Uterus (tissue), 2 donors: ENCODE measurements around the gene CCDC68.

ENCODE experiments used
- CTCF ChIP-seq, 4 experiments: fragments of 200-600 bp in 2 of 4; fragments of 450-650 bp in 2 of 4; sonication (generic) in 2 of 4; IDR thresholded peaks; one replicate each; pipeline ENCODE4 v1.5.1; 2016 to 2019; ENCODE audit warnings: antibody characterized with exemption in 4 of 4, mild to moderate bottlenecking in 2 of 4, moderate library complexity in 1 of 4
- POLR2A ChIP-seq, 2 donors: fragments of 450-650 bp; IDR thresholded peaks; one replicate each; pipeline ENCODE4 v1.6.1; 2016; ENCODE audit warnings: antibody characterized with exemption in 2 of 2, mild to moderate bottlenecking in 1 of 2, moderate library complexity in 1 of 2

- TF ChIP-seq CTCF (IDR thresholded peaks at IDR 0.05) (no peak), POLR2A (IDR thresholded peaks at IDR 0.05) (no peak)
Measured at GRCh38 chr18:54926593-54927325, 32.5 kb downstream of the CCDC68 start.
